ENCODE results near the gene BTG1. TPM values are rescaled to one million over a fixed set of nuclear protein-coding genes. Genes with fewer than 3 reads are reported as not detected.

Gene BTG1
- total RNA-seq, 4 donors from 2014 or later: 103 to 178 (median 156) TPM

DNA sequence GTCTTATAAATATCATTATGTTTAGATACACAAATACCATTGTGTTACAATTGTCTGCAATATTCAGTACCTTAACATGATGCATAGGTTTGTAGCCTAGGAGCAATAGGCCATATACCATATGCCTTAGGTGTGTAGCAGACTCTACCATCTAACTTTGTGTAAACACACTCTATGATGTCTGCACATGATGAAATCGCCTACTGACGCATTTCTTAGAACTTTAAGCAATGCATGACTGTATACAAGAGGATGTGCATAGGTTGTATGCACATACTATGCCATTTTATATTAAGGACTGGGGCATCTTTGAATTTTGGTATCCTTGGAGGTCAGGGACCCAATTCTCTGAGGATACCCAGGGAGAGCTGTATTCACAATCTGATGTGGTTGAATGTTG, 10.1 kb upstream of the BTG1 start:
- DNase-seq (ENCODE audit: low spot score in 2 of 2): no peak
- Histone ChIP-seq H3K27ac (no peak overlapping the region), H3K4me3 (no peak overlapping the region), H3K4me1 (peaks cover 6% of the 10 kb centered on the region), H3K36me3 (no peaks in the 10 kb centered on the region), H3K27me3 (no peaks in the 10 kb centered on the region), H3K9me3 (no peaks in the 10 kb centered on the region)
- no peak for TF ChIP-seq POLR2AphosphoS5 (IDR thresholded peaks at IDR 0.05)
- TF ChIP-seq, protein P1, sequence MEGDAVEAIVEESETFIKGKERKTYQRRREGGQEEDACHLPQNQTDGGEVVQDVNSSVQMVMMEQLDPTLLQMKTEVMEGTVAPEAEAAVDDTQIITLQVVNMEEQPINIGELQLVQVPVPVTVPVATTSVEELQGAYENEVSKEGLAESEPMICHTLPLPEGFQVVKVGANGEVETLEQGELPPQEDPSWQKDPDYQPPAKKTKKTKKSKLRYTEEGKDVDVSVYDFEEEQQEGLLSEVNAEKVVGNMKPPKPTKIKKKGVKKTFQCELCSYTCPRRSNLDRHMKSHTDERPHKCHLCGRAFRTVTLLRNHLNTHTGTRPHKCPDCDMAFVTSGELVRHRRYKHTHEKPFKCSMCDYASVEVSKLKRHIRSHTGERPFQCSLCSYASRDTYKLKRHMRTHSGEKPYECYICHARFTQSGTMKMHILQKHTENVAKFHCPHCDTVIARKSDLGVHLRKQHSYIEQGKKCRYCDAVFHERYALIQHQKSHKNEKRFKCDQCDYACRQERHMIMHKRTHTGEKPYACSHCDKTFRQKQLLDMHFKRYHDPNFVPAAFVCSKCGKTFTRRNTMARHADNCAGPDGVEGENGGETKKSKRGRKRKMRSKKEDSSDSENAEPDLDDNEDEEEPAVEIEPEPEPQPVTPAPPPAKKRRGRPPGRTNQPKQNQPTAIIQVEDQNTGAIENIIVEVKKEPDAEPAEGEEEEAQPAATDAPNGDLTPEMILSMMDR (IDR thresholded peaks at IDR 0.05): no peak
- no peak for TF ChIP-seq POLR2A (IDR thresholded peaks at IDR 0.05)
- no peak for TF ChIP-seq EP300 (IDR thresholded peaks at IDR 0.05)
- WGBS: 92% methylated on average over 2 of the region's 2 CpGs

DNA sequence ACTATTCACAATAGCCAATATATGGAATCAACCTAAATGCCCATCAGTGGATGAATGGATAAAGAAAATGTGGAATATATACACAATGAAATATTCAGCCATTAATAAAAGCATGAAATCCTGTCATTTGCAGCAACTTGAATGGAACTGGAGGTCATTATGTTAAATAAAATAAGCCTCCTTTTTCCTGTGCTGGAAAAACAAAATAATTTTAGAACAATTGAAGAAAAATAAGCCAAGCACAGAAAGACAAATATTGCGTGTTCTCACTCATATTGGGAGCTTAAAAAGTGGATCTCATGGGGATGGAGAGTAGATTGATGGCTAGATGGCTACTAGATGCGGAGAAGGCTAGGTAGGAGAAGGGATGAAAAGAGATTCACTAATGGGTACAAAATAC, 6.3 kb upstream of the BTG1 start:
- Histone ChIP-seq H3K27me3 (no peaks in the 10 kb centered on the region), H3K4me1 (peaks cover 8% of the 10 kb centered on the region), H3K9me3 (no peaks in the 10 kb centered on the region), H3K36me3 (no peaks in the 10 kb centered on the region), H3K27ac (no peak overlapping the region), H3K4me3 (no peak overlapping the region)
- WGBS: 96% methylated on average over 2 of the region's 2 CpGs
- TF ChIP-seq POLR2AphosphoS5 (IDR thresholded peaks at IDR 0.05) (no peak), EP300 (IDR thresholded peaks at IDR 0.05) (no peak), POLR2A (IDR thresholded peaks at IDR 0.05) (no peak)
- TF ChIP-seq, protein P1 (IDR thresholded peaks at IDR 0.05): no peak
- no peak for DNase-seq (ENCODE audit: low spot score in 2 of 2)

DNA sequence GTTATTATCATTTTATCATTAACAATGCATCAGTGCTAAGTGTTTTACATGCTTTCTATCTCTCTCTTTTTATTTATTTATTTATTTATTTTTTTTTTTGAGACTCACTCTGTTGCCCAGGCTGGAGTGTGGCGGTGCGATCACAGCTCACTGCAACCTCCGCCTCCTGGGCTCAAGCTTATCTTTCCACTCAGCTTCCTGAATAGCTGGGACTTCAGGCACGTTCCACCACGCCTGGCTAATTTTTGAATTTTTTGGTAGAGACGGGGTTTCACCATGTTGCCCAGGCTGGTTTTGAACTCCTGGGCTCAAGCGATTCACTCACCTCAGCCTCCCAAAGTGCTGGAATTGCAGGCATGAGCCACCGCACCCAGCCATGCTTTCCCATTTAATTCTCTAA, 3.9 kb upstream of the BTG1 start:
- H3K4me3 ChIP-seq: no peak overlapping the region
- H3K36me3 ChIP-seq: no peaks in the 10 kb centered on the region
- H3K27ac ChIP-seq: no peak overlapping the region
- no peak for TF ChIP-seq POLR2AphosphoS5 (IDR thresholded peaks at IDR 0.05)
- TF ChIP-seq, protein P1 (IDR thresholded peaks at IDR 0.05): no peak
- no peak for TF ChIP-seq EP300 (IDR thresholded peaks at IDR 0.05)
- no peak for TF ChIP-seq POLR2A (IDR thresholded peaks at IDR 0.05)
- DNase-seq (ENCODE audit: low spot score in 2 of 2): no peak
- H3K9me3 ChIP-seq: no peaks in the 10 kb centered on the region
- 96% methylated on average over 8 of the region's 8 CpGs for WGBS
- peaks cover 8% of the 10 kb centered on the region for H3K4me1 ChIP-seq
- no peaks in the 10 kb centered on the region for H3K27me3 ChIP-seq

DNA sequence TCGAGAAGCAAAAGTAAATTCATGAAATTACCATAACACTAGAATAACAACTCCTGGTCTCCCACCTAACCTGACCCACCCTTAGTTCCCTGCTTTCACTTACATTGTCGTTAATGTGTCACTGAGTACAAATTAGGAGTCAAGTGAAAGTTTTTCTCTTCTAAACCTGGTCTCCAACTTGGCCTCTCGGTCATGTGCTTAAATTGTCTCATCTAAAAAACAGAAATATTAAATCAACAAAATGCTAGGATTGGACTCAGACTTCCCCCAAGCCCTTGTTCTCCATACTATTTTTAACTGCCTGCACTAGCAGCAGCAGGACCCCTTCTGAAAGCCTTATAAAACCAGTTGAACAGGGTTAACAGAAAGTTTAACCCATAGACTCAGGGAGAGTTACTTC, 1.8 kb upstream of the BTG1 start:
- Histone ChIP-seq H3K36me3 (peaks cover 13% of the 10 kb centered on the region), H3K9me3 (no peaks in the 10 kb centered on the region), H3K27ac (peak overlapping the region; percentile 93), H3K4me3 (peak overlapping the region; percentile 83), H3K27me3 (no peaks in the 10 kb centered on the region), H3K4me1 (peaks cover 15% of the 10 kb centered on the region)
- no peak for TF ChIP-seq EP300 (IDR thresholded peaks at IDR 0.05)
- no peak for TF ChIP-seq POLR2A (IDR thresholded peaks at IDR 0.05)
- TF ChIP-seq, protein P1 (IDR thresholded peaks at IDR 0.05): no peak
- TF ChIP-seq POLR2AphosphoS5 (IDR thresholded peaks at IDR 0.05): no peak
- DNase-seq (ENCODE audit: low spot score in 2 of 2): no peak
- 30% methylated on average over 3 of the region's 3 CpGs for WGBS

DNA sequence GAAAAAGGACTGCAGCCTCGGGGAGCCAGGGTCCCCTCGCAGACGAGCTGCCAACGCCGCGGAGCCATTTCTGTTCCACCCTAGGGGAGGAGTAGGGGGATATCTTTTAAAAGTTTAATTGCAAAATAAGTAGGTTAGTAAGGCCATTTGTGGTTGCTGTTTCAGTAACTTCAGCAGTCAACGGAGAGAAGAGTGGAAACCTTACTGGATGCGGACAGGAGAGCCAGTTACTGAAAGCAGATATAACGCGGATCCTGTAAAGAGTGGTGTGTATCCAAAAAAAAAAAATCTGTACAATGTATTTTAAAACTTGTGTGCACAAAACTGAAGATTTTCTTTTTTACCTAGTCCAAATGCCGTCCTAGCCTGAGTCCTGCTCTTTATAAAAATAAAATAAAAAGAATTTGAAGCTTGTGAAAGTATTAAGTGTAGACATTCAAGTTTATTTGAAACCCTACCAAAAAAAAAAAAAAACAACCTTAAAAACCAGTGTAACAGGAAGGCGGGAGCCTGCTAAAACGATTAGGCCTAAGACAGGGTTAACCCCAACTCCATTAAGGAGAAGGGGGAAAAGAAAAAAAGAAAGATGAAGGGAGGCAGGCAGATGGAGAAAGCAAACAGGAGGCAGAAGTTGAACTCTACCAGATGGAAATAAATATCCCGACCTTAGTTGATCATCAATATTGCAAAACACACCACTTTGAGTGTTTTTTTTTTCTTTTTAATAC, 1.0 kb upstream of the BTG1 start:
- H3K4me1 ChIP-seq: peaks cover 15% of the 10 kb centered on the region
- peak overlapping the region; percentile 83 for H3K4me3 ChIP-seq
- WGBS: 4% methylated on average over 14 of the region's 14 CpGs
- DNase-seq (ENCODE audit: low spot score in 2 of 2): no peak
- H3K27ac ChIP-seq: peak overlapping the region; percentile 93
- peaks cover 19% of the 10 kb centered on the region for H3K36me3 ChIP-seq
- H3K9me3 ChIP-seq: no peaks in the 10 kb centered on the region
- no peak for TF ChIP-seq POLR2A (IDR thresholded peaks at IDR 0.05)
- TF ChIP-seq, protein P1 (IDR thresholded peaks at IDR 0.05): no peak
- no peak for TF ChIP-seq EP300 (IDR thresholded peaks at IDR 0.05)
- no peaks in the 10 kb centered on the region for H3K27me3 ChIP-seq
